Measurements from ENCODE around the gene GADL1.

Gene GADL1

GRCh38 chr3:30864836-30865235 is 29.6 kb downstream of the GADL1 start:
- no peaks in the 10 kb centered on the region for H3K36me3 ChIP-seq (ENCODE audit: control insufficient read depth in 2 of 2, insufficient read depth in 1 of 2, low read length in 2 of 2)
- H3K9me3 ChIP-seq (ENCODE audit: control insufficient read depth, insufficient read depth, low read depth, low read length): no peaks in the 10 kb centered on the region
- H3K4me3 ChIP-seq (ENCODE audit: low read depth, low read length): no peak overlapping the region
- no peaks in the 10 kb centered on the region for H3K4me1 ChIP-seq (ENCODE audit: control insufficient read depth, insufficient read depth, low read length)
- no peak overlapping the region for H3K27ac ChIP-seq (ENCODE audit: extremely low read depth, low read depth, low read length)
- TF ChIP-seq ZNF514 (tag by site-specific recombination; IDR thresholded peaks at IDR 0.05): no peak
- no peak for TF ChIP-seq ZNF513 (tag by site-specific recombination; IDR thresholded peaks at IDR 0.05)
- no peak for TF ChIP-seq REPIN1 (tag by site-specific recombination; IDR thresholded peaks at IDR 0.05; ENCODE audit: low read depth)
- TF ChIP-seq ZNF423 (tag by site-specific recombination; IDR thresholded peaks at IDR 0.05): no peak
- TF ChIP-seq BCL6B (tag by site-specific recombination; IDR thresholded peaks at IDR 0.05): no peak
- no peak for TF ChIP-seq ZNF521 (tag by site-specific recombination; IDR thresholded peaks at IDR 0.05)
- TF ChIP-seq ZSCAN5A (tag by site-specific recombination; IDR thresholded peaks at IDR 0.05): no peak
- TF ChIP-seq FEZF1 (tag by site-specific recombination; IDR thresholded peaks at IDR 0.05): no peak
- TF ChIP-seq ZNF394 (tag by site-specific recombination; IDR thresholded peaks at IDR 0.05; ENCODE audit: borderline replicate concordance): no peak
- ChIA-PET POLR2A (no interaction called here), CTCF (no interaction called here)

- ChIA-PET CTCF (no interaction called here), POLR2A (no interaction called here)
- TF ChIP-seq ZBTB8A (tag by site-specific recombination; IDR thresholded peaks at IDR 0.05) (no peak), ZNF558 (tag by site-specific recombination; IDR thresholded peaks at IDR 0.05) (no peak), ZNF600 (tag by site-specific recombination; IDR thresholded peaks at IDR 0.05) (no peak), ZNF791 (tag by site-specific recombination; IDR thresholded peaks at IDR 0.05) (no peak), PRDM2 (tag by site-specific recombination; IDR thresholded peaks at IDR 0.05; ENCODE audit: borderline replicate concordance) (no peak), PRDM10 (tag by site-specific recombination; IDR thresholded peaks at IDR 0.05) (no peak), GLIS2 (tag by site-specific recombination; IDR thresholded peaks at IDR 0.05) (no peak), OSR2 (tag by site-specific recombination; IDR thresholded peaks at IDR 0.05) (no peak), ZNF248 (tag by site-specific recombination; IDR thresholded peaks at IDR 0.05) (no peak), MYNN (tag by site-specific recombination; IDR thresholded peaks at IDR 0.05; ENCODE audit: borderline replicate concordance) (no peak), KLF9 (tag by site-specific recombination; IDR thresholded peaks at IDR 0.05; ENCODE audit: low read depth) (no peak), SALL2 (tag by site-specific recombination; IDR thresholded peaks at IDR 0.05; ENCODE audit: borderline replicate concordance) (no peak), SCRT1 (tag by site-specific recombination; IDR thresholded peaks at IDR 0.05; ENCODE audit: borderline replicate concordance) (no peak), ZBTB1 (tag by site-specific recombination; IDR thresholded peaks at IDR 0.05) (no peak)
Measured at GRCh38 chr3:30864132-30864531, 30.3 kb downstream of the GADL1 start.

More at GRCh38 chr3:30864132-30864531, 30.3 kb downstream of the GADL1 start:
- Histone ChIP-seq H3K36me3 (ENCODE audit: control insufficient read depth in 2 of 2, insufficient read depth in 1 of 2, low read length in 2 of 2) (no peaks in the 10 kb centered on the region), H3K4me3 (ENCODE audit: low read depth, low read length) (no peak overlapping the region), H3K9me3 (ENCODE audit: control insufficient read depth, insufficient read depth, low read depth, low read length) (no peaks in the 10 kb centered on the region), H3K4me1 (ENCODE audit: control insufficient read depth, insufficient read depth, low read length) (no peaks in the 10 kb centered on the region), H3K27ac (ENCODE audit: extremely low read depth, low read depth, low read length) (no peak overlapping the region)
